ENCODE results near the gene ANXA6.

DNA sequence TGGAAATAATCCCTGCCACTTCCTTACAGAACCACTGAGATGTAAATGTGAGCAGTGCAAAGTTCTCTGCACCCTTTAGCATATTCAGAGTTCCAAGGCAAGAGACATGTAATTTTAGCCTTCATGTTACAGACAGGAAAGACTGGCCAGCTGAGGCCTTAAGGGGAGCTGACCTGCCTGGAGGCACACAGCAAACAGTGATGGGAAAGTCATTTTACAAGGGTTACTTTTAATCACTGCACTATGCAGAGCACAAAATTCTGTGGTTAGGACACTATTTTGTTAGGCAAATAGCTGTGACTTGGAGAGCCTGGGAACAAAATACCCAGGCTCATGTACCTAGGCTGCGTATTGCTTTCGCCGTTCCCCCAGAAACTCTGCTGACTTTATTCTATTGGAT lies 46.6 kb downstream of the ANXA6 start:
- TF ChIP-seq POLR2A (IDR thresholded peaks at IDR 0.05) (no peak), CTCF (IDR thresholded peaks at IDR 0.05 in 8 of 11, conservative IDR thresholded peaks at IDR 0.05 in 3 of 11) (no peak), POLR2AphosphoS5 (IDR thresholded peaks at IDR 0.05) (no peak)
